GM12873 (cell line): ENCODE data around the gene RPL19.

Experiments
- CTCF ChIP-seq: IDR thresholded peaks from 2 replicates; pipeline ENCODE4 v1.5.1; 2012; ENCODE audit warnings: low read depth, mild to moderate bottlenecking, moderate library complexity, low read length, control low read depth; ENCODE audit not compliant: insufficient read depth; ENCODE audit errors: missing control alignments

The RPL19 gene

GRCh38 chr17:39167476-39167875, 32.6 kb upstream of the RPL19 start:
- no peak for TF ChIP-seq CTCF

- TF ChIP-seq CTCF, result no peak
Observed at GRCh38 chr17:39169101-39169500, 31.0 kb upstream of the RPL19 start.

GRCh38 chr17:39169518-39169917, 30.6 kb upstream of the RPL19 start:
- TF ChIP-seq CTCF, result no peak

GRCh38 chr17:39170109-39170508, 30.0 kb upstream of the RPL19 start:
- no peak for TF ChIP-seq CTCF

- no peak for TF ChIP-seq CTCF
Observed at GRCh38 chr17:39170558-39170957, 29.5 kb upstream of the RPL19 start.

- TF ChIP-seq CTCF, result no peak
Observed at GRCh38 chr17:39171933-39172332, 28.1 kb upstream of the RPL19 start.

- TF ChIP-seq CTCF, result no peak
Observed at GRCh38 chr17:39173080-39173479, 27.0 kb upstream of the RPL19 start.
